Activated naive CD4-positive, alpha-beta T cell treated with anti-CD3 and anti-CD28 coated beads, Interleukin-2, amount 50 U/mL, for 72 hours (primary cell): ENCODE results near the gene B4GALNT1. TPM values are rescaled to one million over a fixed set of nuclear protein-coding genes. Genes with fewer than 3 reads are reported as not detected.
A peak's percentile ranks its signal among the peaks of the same experiment; 100 is the strongest.

Source experiments
- ATAC-seq, 2 donors: fragments of 150-1000 bp; cut with Tn5 transposase; 2 replicates each; pipeline ENCODE4 v1.10.0; 2021; ENCODE audit warnings: mild to moderate bottlenecking in 2 of 2, moderate library complexity in 2 of 2
- DNase-seq, 2 donors: peaks; one replicate each; pipeline ENCODE4 v3.0.0; 2021 to 2022; ENCODE audit warnings: low spot score in 2 of 2
- H3K27ac Mint-ChIP-seq, 2 donors: one replicate each; pipeline ENCODE4 v1.8.0; 2022; ENCODE audit warnings: mild to moderate bottlenecking in 2 of 2, mixed read lengths in 2 of 2
- H3K36me3 Mint-ChIP-seq, 2 donors: one replicate each; pipeline ENCODE4 v1.8.0; 2022; ENCODE audit warnings: mixed read lengths in 2 of 2
- H3K9me3 Mint-ChIP-seq, 2 donors: one replicate each; pipeline ENCODE4 v1.8.0; 2022; ENCODE audit warnings: mixed read lengths in 2 of 2
- total RNA-seq, 2 donors: library from RNA; stranded (reverse); gene quantifications; one replicate each; pipeline ENCODE4 v1.2.3, GENCODE V29; 2022

The B4GALNT1 gene
- total RNA-seq, 2 donors from 2014 or later = 2.6 to 3.2 TPM

- Mint-ChIP-seq H3K36me3 (peaks cover 0 to 4% of the 10 kb centered on the region in 2 donors), H3K27ac (no peak overlapping the region), H3K9me3 (no peaks in the 10 kb centered on the region)
- ATAC-seq (no peak), DNase-seq (no peak)
These were observed 16.5 kb downstream of the B4GALNT1 start for GRCh38 chr12:57616383-57617101.

- Mint-ChIP-seq H3K9me3 (no peaks in the 10 kb centered on the region), H3K36me3 (peaks cover 0 to 2% of the 10 kb centered on the region in 2 donors), H3K27ac (no peak overlapping the region)
- ATAC-seq (no peak), DNase-seq (no peak)
These were observed 17.4 kb downstream of the B4GALNT1 start for GRCh38 chr12:57615637-57616036.

DNA sequence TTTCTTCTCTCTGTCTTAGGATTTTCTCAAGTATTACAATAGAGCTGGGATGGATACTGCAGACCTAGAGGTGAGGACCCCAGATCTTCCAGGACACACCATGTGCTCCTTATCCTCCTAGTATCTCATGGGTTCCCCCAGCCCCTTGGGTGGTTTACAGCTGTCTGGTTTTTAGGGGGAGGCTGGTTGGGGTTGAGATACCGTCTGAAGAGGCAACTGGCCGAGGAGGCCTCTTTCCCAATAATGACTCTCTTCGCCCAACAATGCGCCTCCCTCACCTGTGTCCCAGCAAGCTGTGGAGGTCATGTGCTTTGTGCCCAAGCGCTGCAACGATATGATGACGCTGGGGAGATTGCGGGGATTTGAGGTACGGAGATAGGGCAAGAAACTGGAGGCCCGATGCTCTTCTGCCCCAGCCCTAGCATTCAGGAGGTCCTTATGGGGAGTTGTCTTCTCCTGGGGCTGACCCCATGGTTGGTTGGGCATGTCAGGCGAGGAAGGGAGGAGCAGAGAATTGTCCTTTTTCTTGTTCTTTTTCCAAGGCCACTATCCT lies 18.0 kb downstream of the B4GALNT1 start:
- no peak overlapping the region for H3K27ac Mint-ChIP-seq
- no peaks in the 10 kb centered on the region for H3K36me3 Mint-ChIP-seq
- no peaks in the 10 kb centered on the region for H3K9me3 Mint-ChIP-seq
- peak in 1 of 2 donors; percentile 30 for DNase-seq
- no peak for ATAC-seq

DNA sequence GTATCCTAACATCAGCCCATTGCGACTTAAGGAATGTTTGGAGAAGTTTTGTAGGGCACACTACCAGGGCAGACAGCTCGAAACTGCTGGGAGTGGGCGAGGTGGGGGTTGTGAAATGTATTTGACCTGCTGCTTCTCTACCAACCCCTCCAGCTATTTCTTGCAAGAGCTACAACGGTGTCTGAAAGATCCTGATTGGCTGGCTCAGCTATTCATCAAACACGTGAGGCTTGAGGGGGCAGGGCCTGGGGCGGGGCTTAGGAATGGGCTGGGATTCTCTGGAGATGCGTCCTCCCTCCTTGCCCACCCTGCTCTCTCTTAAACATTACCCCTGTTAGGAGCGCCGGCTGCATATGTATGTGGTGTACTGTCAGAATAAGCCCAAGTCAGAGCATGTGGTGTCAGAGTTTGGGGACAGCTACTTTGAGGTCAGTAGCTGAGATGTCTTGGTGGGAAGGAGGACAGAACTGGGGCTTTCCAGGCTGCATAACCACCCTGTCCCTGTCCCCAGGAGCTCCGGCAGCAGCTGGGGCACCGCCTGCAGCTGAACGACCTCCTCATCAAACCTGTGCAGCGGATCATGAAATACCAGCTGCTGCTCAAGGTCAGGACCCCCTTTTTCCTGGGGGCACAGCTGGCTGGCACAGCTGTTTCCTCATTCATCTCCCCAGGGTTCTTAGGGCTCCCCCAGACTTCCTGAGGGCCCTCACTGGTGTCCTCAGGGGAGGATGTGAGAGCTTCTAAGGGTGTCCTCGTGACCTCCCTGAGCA lies 18.6 kb downstream of the B4GALNT1 start:
- H3K9me3 Mint-ChIP-seq = no peaks in the 10 kb centered on the region
- peak in 1 of 2 donors; percentile 43 for DNase-seq
- H3K27ac Mint-ChIP-seq = no peak overlapping the region
- ATAC-seq = peak in 1 of 2 donors; percentile 29
- H3K36me3 Mint-ChIP-seq = no peaks in the 10 kb centered on the region

- ATAC-seq (no peak), DNase-seq (peak in 1 of 2 donors; percentile 39)
- Mint-ChIP-seq H3K9me3 (no peaks in the 10 kb centered on the region), H3K36me3 (no peaks in the 10 kb centered on the region), H3K27ac (no peak overlapping the region)
These were observed 19.4 kb downstream of the B4GALNT1 start for GRCh38 chr12:57613427-57614109.

DNA sequence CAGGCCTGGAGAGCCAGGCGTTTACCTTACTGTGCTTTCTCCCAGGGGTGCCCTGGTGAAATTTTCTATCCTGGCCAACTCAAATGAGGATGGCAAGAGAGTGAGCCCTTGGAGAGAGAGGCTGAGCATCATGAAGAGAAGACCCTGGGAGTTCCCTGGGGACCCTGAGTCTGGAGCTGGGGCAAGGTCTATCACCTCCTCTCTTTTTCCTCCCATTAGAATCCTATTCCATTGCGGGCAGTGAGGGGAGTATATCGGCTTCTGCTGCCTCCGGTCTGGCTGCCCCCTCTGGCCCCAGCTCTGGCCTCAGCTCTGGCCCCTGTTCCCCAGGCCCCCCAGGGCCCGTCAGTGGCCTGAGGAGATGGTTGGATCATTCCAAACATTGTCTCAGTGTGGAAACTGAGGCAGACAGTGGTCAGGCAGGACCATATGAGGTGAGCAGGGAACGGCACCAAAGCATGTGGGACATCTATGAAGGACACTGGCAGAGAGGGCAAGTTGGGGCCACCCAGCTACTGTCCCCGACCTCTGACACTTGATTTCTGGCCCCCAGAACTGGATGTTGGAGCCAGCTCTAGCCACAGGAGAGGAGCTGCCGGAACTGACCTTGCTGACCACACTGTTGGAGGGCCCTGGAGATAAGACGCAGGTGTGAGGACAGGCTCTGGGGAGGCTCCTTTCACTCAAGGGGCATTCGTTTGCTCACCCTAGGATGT lies 20.1 kb downstream of the B4GALNT1 start:
- no peak for ATAC-seq
- DNase-seq = peak in 1 of 2 donors; percentile 20
- Mint-ChIP-seq H3K36me3 (no peaks in the 10 kb centered on the region), H3K9me3 (no peaks in the 10 kb centered on the region), H3K27ac (no peak overlapping the region)

DNA sequence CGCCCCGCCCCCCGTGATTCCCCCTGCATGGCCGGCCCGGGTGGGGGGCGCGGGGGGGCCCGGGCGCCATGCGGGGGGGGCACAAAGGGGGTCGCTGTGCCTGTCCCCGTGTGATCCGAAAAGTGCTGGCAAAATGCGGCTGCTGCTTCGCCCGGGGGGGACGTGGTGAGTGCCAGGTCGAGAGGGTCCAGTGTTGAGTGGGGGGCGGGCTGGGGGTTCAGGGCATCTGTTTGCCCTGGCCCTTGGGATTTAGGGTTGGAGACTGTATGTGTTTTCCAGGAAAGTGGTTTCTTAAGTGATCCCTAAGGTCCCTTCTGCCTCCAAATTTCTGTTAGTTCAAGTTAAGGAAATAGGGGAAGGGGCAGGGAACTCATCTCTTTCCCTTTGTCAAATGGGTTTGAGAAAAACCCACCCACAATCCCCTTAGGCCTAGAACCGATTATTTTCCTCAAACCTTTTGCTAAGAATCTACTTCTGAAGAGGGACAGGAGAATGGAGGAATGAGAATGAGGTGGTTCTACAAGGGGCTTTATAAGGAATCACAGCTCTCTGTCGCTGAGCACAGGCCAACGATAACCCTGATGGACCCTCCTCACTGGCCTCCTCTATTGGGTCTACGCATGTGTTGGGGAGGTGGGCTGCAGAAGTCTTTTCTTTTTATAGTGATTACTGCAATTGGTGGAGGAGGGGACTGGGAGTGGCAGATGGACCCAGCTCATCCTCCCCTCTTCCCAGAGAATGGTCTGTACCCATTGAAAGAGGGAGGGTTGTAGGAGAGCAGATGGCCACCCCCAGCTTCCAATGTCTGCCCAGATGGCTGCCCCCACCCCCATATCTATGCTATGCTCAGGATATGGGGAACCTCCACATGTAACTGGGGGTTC lies 20.9 kb downstream of the B4GALNT1 start:
- H3K27ac Mint-ChIP-seq = no peak overlapping the region
- no peaks in the 10 kb centered on the region for H3K36me3 Mint-ChIP-seq
- no peaks in the 10 kb centered on the region for H3K9me3 Mint-ChIP-seq
- ATAC-seq = no peak
- no peak for DNase-seq

DNA sequence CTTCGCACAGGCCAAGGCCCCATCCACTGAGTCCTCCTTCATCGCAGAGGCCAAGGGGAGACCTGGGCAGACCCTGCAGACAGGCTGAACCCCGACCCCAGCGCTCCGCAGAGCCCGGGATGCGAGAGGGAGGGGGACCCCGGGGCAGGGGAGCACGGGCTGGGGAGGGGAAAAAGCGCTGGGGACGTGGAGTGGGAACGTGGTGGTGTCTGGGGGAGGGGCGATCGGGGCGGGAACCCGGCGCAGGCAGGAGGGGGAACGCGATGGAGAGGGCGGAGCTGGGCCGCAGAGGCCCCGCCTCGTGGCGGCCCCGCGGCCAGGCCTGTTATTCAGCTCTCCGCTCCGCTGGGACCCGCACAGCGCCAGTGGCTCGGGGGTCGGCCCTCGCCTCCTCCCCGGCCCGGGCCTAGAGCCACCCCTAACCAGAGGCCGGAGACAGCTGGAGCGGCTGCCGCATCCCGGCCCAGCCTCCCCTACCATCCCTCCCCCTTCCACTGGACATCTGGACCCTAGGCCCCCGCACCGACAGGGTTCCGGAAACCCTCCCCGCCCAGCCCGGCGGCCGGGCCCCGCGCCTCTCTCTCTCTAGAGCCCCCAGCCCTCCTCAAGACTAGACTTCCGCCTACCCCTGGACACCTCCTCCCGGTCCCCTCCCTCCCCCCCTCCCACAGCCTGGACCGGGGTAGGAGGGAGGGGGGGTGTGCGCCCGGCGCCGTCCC lies 21.7 kb downstream of the B4GALNT1 start, which contains the start of gene ARHGEF25:
Gene ARHGEF25 (plus strand): TSS at position 328 of the 719 bp plus-strand sequence. CDS start 460 bp downstream, outside the sequence.
- H3K27ac Mint-ChIP-seq = no peak within 1 kb of the TSS
- peak; percentile 81 to 86 for ATAC-seq
- no peaks in the 10 kb centered on the region for H3K36me3 Mint-ChIP-seq
- peak in 1 of 2 donors; percentile 66 for DNase-seq
- no peaks in the 10 kb centered on the region for H3K9me3 Mint-ChIP-seq

DNA sequence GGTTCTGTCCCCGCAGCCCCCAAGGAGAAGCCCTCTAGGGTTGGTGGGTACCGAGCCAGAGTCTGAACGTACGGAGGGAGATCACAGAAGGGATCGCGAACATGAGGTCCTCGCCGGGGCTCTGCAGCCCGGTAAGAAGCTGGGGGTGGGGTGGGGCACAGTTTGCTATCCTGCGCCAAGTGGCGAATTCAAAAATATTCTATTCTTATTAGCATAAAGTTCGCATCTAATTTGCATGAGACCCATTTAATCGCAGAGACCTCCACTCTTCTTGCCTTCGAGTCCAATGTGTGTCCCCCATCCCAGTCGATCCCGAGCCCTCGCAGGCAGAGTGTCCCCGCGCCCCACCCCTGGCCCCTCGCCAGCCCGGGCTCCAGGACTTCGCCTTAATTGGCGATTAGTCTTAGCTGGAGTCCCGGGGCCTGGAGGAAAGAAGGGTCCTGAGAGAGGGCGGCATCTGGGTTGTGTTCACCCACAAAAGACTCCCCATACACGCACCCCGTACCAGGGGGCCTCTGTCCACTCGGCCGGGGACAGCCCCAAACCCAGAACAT lies 22.4 kb downstream of the B4GALNT1 start:
- Mint-ChIP-seq H3K36me3 (no peaks in the 10 kb centered on the region), H3K9me3 (no peaks in the 10 kb centered on the region), H3K27ac (no peak overlapping the region)
- DNase-seq = no peak
- ATAC-seq = no peak

GRCh38 chr12:57609781-57610553 lies 23.0 kb downstream of the B4GALNT1 start:
- DNase-seq (no peak), ATAC-seq (no peak)
- no peaks in the 10 kb centered on the region for H3K36me3 Mint-ChIP-seq
- no peaks in the 10 kb centered on the region for H3K9me3 Mint-ChIP-seq
- H3K27ac Mint-ChIP-seq = no peak overlapping the region

DNA sequence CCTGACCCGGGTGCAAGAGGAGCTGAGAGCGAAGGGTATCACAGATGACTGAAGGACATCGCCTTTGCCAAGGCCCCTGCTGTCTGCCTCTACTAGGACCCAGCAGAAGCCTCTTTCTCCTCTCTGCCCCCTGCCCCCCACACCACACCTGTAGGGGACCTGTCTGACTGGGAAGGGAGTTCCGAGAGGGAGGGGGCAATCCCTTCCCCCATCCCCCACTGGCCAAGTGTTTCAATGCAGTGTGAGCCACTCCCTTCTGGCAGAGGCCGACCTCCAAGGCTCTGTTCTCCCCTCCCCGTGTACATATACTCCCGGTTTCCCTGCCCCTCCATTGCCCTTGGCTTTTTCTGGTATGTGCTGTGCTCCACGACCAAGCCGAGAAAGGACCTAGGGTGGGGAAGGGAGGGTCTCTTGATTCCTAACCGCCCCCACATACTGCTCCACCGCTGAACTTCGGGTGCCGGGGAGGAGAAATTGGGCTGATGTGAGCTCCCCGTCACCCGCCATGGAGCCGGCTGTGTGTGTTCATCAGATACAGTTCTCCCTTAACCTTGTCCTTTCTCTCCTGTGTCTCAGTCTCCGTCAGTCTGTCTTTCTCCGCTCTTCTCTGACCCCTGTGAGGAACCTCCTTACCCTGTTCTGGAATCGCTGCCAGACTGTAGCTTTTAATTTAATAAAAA lies 23.8 kb downstream of the B4GALNT1 start:
- DNase-seq (no peak), ATAC-seq (no peak)
- no peaks in the 10 kb centered on the region for H3K36me3 Mint-ChIP-seq
- no peak overlapping the region for H3K27ac Mint-ChIP-seq
- H3K9me3 Mint-ChIP-seq = no peaks in the 10 kb centered on the region

- H3K9me3 Mint-ChIP-seq = no peaks in the 10 kb centered on the region
These were observed 24.9 kb downstream of the B4GALNT1 start for GRCh38 chr12:57607958-57608663.

GRCh38 chr12:57606821-57607220 lies 26.2 kb downstream of the B4GALNT1 start:
- Mint-ChIP-seq H3K36me3 (peaks cover 0 to 13% of the 10 kb centered on the region in 2 donors), H3K27ac (no peak overlapping the region), H3K9me3 (no peaks in the 10 kb centered on the region)
- DNase-seq (no peak), ATAC-seq (no peak)

More at GRCh38 chr12:57607958-57608663, 24.9 kb downstream of the B4GALNT1 start:
- Mint-ChIP-seq H3K27ac (no peak overlapping the region), H3K36me3 (peaks cover 0 to 4% of the 10 kb centered on the region in 2 donors)
- DNase-seq (no peak), ATAC-seq (no peak)
